ENCODE data around the gene DNAJB5. TPM values are rescaled to one million over a fixed set of nuclear protein-coding genes. Genes with fewer than 3 reads are reported as not detected.

The DNAJB5 gene
- total and polyA plus RNA-seq, 2 donors from 2014 or later = 9.7 to 10.6 TPM

GRCh38 chr9:34989946-34990635, 546 bp downstream of the DNAJB5 start:
- DNase-seq (peak; percentile 84 to 94 (median 91)), FAIRE-seq (no peak)
- intact Hi-C loops (cut with DNase I) = no loop called here
- Histone ChIP-seq H3K36me3 (ENCODE audit: control insufficient read depth in 2 of 3, insufficient read depth in 3 of 3, low read length in 3 of 3) (no peaks in the 10 kb centered on the region), H3K9ac (ENCODE audit: low read length in 3 of 3) (peak overlapping the region; percentile 53 to 84 (median 81)), H3K9me3 (ENCODE audit: control insufficient read depth in 2 of 3, insufficient read depth in 1 of 3, low read length in 3 of 3) (no peaks in the 10 kb centered on the region), H3K27ac (ENCODE audit: low read depth in 2 of 2, low read length in 2 of 2) (peak overlapping the region; percentile 92 to 96), H3K4me3 (ENCODE audit: low read length in 3 of 3) (peak overlapping the region; percentile 70 to 75 (median 70)), H3K27me3 (ENCODE audit: control insufficient read depth, insufficient read depth, low read length) (no peaks in the 10 kb centered on the region), H3K4me1 (ENCODE audit: control insufficient read depth in 2 of 3, insufficient read depth in 2 of 3, low read depth in 1 of 3, low read length in 3 of 3) (peaks cover 0 to 40% (median 33%) of the 10 kb centered on the region in 3 donors)
- TF ChIP-seq CTCF (IDR thresholded peaks at IDR 0.05; ENCODE audit: borderline replicate concordance, extremely low read depth, insufficient read depth) = no peak

- Histone ChIP-seq H3K9ac (ENCODE audit: low read length in 3 of 3) (no peak overlapping the region), H3K9me3 (ENCODE audit: control insufficient read depth in 2 of 3, insufficient read depth in 1 of 3, low read length in 3 of 3) (no peaks in the 10 kb centered on the region), H3K27me3 (ENCODE audit: control insufficient read depth, insufficient read depth, low read length) (no peaks in the 10 kb centered on the region), H3K27ac (ENCODE audit: low read depth in 2 of 2, low read length in 2 of 2) (peak overlapping the region; percentile 43 to 61), H3K4me3 (ENCODE audit: low read length in 3 of 3) (peak overlapping the region in 1 of 3 donors; percentile 70), H3K4me1 (ENCODE audit: control insufficient read depth in 2 of 3, insufficient read depth in 2 of 3, low read depth in 1 of 3, low read length in 3 of 3) (peaks cover 0 to 46% (median 43%) of the 10 kb centered on the region in 3 donors), H3K36me3 (ENCODE audit: control insufficient read depth in 2 of 3, insufficient read depth in 3 of 3, low read length in 3 of 3) (no peaks in the 10 kb centered on the region)
- FAIRE-seq (no peak), DNase-seq (no peak)
- intact Hi-C loops (cut with DNase I) = no loop called here
- TF ChIP-seq CTCF (IDR thresholded peaks at IDR 0.05; ENCODE audit: borderline replicate concordance, extremely low read depth, insufficient read depth) = no peak
Observed at GRCh38 chr9:34990908-34991606, 1.5 kb downstream of the DNAJB5 start.

GRCh38 chr9:34991607-34992375, 2.2 kb downstream of the DNAJB5 start:
- DNase-seq = peak in 2 of 5 donors; percentile 50 to 72
- H3K9ac ChIP-seq (ENCODE audit: low read length in 3 of 3) = peak overlapping the region in 1 of 3 donors; percentile 10

More at GRCh38 chr9:34991607-34992375, 2.2 kb downstream of the DNAJB5 start:
- Histone ChIP-seq H3K4me3 (ENCODE audit: low read length in 3 of 3) (no peak overlapping the region), H3K27ac (ENCODE audit: low read depth in 2 of 2, low read length in 2 of 2) (peak overlapping the region; percentile 77 to 87), H3K4me1 (ENCODE audit: control insufficient read depth in 2 of 3, insufficient read depth in 2 of 3, low read depth in 1 of 3, low read length in 3 of 3) (peaks cover 0 to 52% (median 44%) of the 10 kb centered on the region in 3 donors), H3K27me3 (ENCODE audit: control insufficient read depth, insufficient read depth, low read length) (no peaks in the 10 kb centered on the region), H3K36me3 (ENCODE audit: control insufficient read depth in 2 of 3, insufficient read depth in 3 of 3, low read length in 3 of 3) (peaks cover 0 to 3% (median 0%) of the 10 kb centered on the region in 3 donors), H3K9me3 (ENCODE audit: control insufficient read depth in 2 of 3, insufficient read depth in 1 of 3, low read length in 3 of 3) (no peaks in the 10 kb centered on the region)
- no peak for FAIRE-seq
- no peak for TF ChIP-seq CTCF (IDR thresholded peaks at IDR 0.05; ENCODE audit: borderline replicate concordance, extremely low read depth, insufficient read depth)
- intact Hi-C loops (cut with DNase I) = no loop called here
